ENCODE results near the gene USP24. TPM values are rescaled to one million over a fixed set of nuclear protein-coding genes. Genes with fewer than 3 reads are reported as not detected.

USP24 gene
- total RNA-seq, 1 donor from 2014 or later, result 30.8 TPM

DNA sequence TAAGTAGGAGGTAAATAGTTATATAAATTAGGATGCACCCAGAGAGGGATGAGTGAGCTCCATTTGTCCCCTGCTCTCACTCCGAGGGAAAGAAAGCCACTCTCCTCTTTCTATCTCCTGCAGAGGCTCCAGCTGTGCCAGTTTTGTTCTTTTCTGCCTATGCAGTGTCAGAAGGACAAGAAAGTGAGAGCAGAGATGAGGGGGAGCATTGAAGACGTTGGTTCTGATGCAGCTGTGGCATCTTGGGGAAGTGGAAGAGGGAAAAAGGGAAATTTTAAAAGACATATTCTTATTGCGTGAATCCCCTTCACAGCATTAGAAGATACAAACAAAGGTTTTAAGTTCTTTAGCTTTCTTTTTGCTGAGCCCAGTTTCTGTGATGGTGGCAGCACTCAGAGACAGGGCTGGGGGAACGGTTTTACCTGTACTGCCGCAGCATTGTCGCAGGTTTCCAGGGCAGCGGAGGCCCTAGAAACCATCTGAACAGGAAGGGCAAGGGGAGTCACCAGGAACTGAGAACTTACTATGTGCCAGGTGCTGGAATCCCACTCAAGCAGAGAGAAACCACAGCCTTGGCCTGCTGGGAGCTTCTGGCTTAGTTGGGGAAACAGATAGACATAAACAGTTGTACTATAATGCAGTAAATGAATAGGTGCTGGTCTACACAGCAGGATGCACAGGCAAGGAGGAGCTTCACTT is 44.9 kb upstream of the USP24 start:
- Mint-ChIP-seq H3K27ac (ENCODE audit: unreplicated experiment) (no peak overlapping the region), H3K4me3 (ENCODE audit: unreplicated experiment) (no peak overlapping the region), H3K27me3 (ENCODE audit: low read depth, unreplicated experiment) (peaks cover 19% of the 10 kb centered on the region), H3K4me1 (ENCODE audit: low read depth, unreplicated experiment) (peaks cover 8% of the 10 kb centered on the region), H3K36me3 (ENCODE audit: low read depth, unreplicated experiment) (no peaks in the 10 kb centered on the region), H3K9me3 (ENCODE audit: unreplicated experiment) (peaks cover 3% of the 10 kb centered on the region)
- DNase-seq (ENCODE audit: low read depth) (no peak), FAIRE-seq (no peak)
- Histone ChIP-seq H3K9me3 (ENCODE audit: insufficient read depth, low read depth, low read length) (no peaks in the 10 kb centered on the region), H3K4me2 (ENCODE audit: low read length) (no peak overlapping the region), H3K9ac (ENCODE audit: low read length) (no peak overlapping the region), H4K20me1 (ENCODE audit: insufficient read depth, low read length) (no peaks in the 10 kb centered on the region), H2AFZ (ENCODE audit: low read depth, low read length) (no peak overlapping the region), H3K27ac (ENCODE audit: low read depth, low read length) (no peak overlapping the region), H3K4me1 (ENCODE audit: insufficient read depth, low read length) (no peaks in the 10 kb centered on the region), H3K27me3 (ENCODE audit: insufficient read depth, low read length) (no peaks in the 10 kb centered on the region), H3K4me3 (ENCODE audit: insufficient read depth, low read depth, low read length) (no peak overlapping the region), H3K36me3 (ENCODE audit: insufficient read depth, low read length) (no peaks in the 10 kb centered on the region), H3K79me2 (ENCODE audit: insufficient read depth, low read length) (no peaks in the 10 kb centered on the region)
- TF ChIP-seq CTCF (IDR thresholded peaks at IDR 0.05; ENCODE audit: insufficient read depth, low read depth, low read length) (no peak), EZH2 (IDR thresholded peaks at IDR 0.05; ENCODE audit: insufficient read depth, low read length) (no peak)

- FAIRE-seq (no peak), DNase-seq (ENCODE audit: low read depth) (no peak)
- Mint-ChIP-seq H3K9me3 (ENCODE audit: unreplicated experiment) (peaks cover 3% of the 10 kb centered on the region), H3K27ac (ENCODE audit: unreplicated experiment) (no peak overlapping the region), H3K4me3 (ENCODE audit: unreplicated experiment) (no peak overlapping the region), H3K27me3 (ENCODE audit: low read depth, unreplicated experiment) (peaks cover 16% of the 10 kb centered on the region), H3K4me1 (ENCODE audit: low read depth, unreplicated experiment) (peaks cover 8% of the 10 kb centered on the region), H3K36me3 (ENCODE audit: low read depth, unreplicated experiment) (no peaks in the 10 kb centered on the region)
- Histone ChIP-seq H3K36me3 (ENCODE audit: insufficient read depth, low read length) (no peaks in the 10 kb centered on the region), H4K20me1 (ENCODE audit: insufficient read depth, low read length) (no peaks in the 10 kb centered on the region), H3K9ac (ENCODE audit: low read length) (no peak overlapping the region), H3K4me3 (ENCODE audit: insufficient read depth, low read depth, low read length) (no peak overlapping the region), H3K27me3 (ENCODE audit: insufficient read depth, low read length) (no peaks in the 10 kb centered on the region), H3K27ac (ENCODE audit: low read depth, low read length) (no peak overlapping the region), H3K79me2 (ENCODE audit: insufficient read depth, low read length) (no peaks in the 10 kb centered on the region), H3K4me1 (ENCODE audit: insufficient read depth, low read length) (no peaks in the 10 kb centered on the region), H3K4me2 (ENCODE audit: low read length) (no peak overlapping the region), H3K9me3 (ENCODE audit: insufficient read depth, low read depth, low read length) (no peaks in the 10 kb centered on the region), H2AFZ (ENCODE audit: low read depth, low read length) (no peak overlapping the region)
- no peak for TF ChIP-seq EZH2 (IDR thresholded peaks at IDR 0.05; ENCODE audit: insufficient read depth, low read length)
- no peak for TF ChIP-seq CTCF (IDR thresholded peaks at IDR 0.05; ENCODE audit: insufficient read depth, low read depth, low read length)
Measured at GRCh38 chr1:55257958-55258357, 42.8 kb upstream of the USP24 start.

- H3K36me3 ChIP-seq (ENCODE audit: insufficient read depth, low read length), result no peaks in the 10 kb centered on the region
- Mint-ChIP-seq H3K27me3 (ENCODE audit: low read depth, unreplicated experiment) (peaks cover 11% of the 10 kb centered on the region), H3K36me3 (ENCODE audit: low read depth, unreplicated experiment) (no peaks in the 10 kb centered on the region), H3K9me3 (ENCODE audit: unreplicated experiment) (peaks cover 4% of the 10 kb centered on the region), H3K27ac (ENCODE audit: unreplicated experiment) (no peak overlapping the region), H3K4me3 (ENCODE audit: unreplicated experiment) (no peak overlapping the region), H3K4me1 (ENCODE audit: low read depth, unreplicated experiment) (peaks cover 8% of the 10 kb centered on the region)
- no peak overlapping the region for H3K4me2 ChIP-seq (ENCODE audit: low read length)
- H3K9ac ChIP-seq (ENCODE audit: low read length), result no peak overlapping the region
- no peaks in the 10 kb centered on the region for H3K4me1 ChIP-seq (ENCODE audit: insufficient read depth, low read length)
- H2AFZ ChIP-seq (ENCODE audit: low read depth, low read length), result no peak overlapping the region
- no peak for FAIRE-seq
- TF ChIP-seq EZH2 (IDR thresholded peaks at IDR 0.05; ENCODE audit: insufficient read depth, low read length) (no peak), CTCF (IDR thresholded peaks at IDR 0.05; ENCODE audit: insufficient read depth, low read depth, low read length) (no peak)
- H4K20me1 ChIP-seq (ENCODE audit: insufficient read depth, low read length), result no peaks in the 10 kb centered on the region
- H3K4me3 ChIP-seq (ENCODE audit: insufficient read depth, low read depth, low read length), result no peak overlapping the region
- no peak overlapping the region for H3K27ac ChIP-seq (ENCODE audit: low read depth, low read length)
- no peaks in the 10 kb centered on the region for H3K27me3 ChIP-seq (ENCODE audit: insufficient read depth, low read length)
- no peak for DNase-seq (ENCODE audit: low read depth)
- no peaks in the 10 kb centered on the region for H3K9me3 ChIP-seq (ENCODE audit: insufficient read depth, low read depth, low read length)
- H3K79me2 ChIP-seq (ENCODE audit: insufficient read depth, low read length), result no peaks in the 10 kb centered on the region
Measured at GRCh38 chr1:55255901-55256300, 40.7 kb upstream of the USP24 start.

Data from astrocyte (in vitro differentiated cells and primary cell).